ENCODE results near the gene STEAP2.
"Not testable (repeated sequence)": the region's sequence is repeated elsewhere in the genome, so short reads cannot be mapped to it uniquely, and the experiment has no call there.

The STEAP2 gene

GRCh38 chr7:90238022-90238421 lies 26.5 kb downstream of the STEAP2 start:
- DNase-seq (ENCODE audit: low spot score) = no peak

- DNase-seq (ENCODE audit: low spot score) = no peak
Observed at GRCh38 chr7:90238583-90238982, 27.0 kb downstream of the STEAP2 start.

GRCh38 chr7:90239050-90239449 lies 27.5 kb downstream of the STEAP2 start:
- DNase-seq (ENCODE audit: low spot score) = no peak

DNA sequence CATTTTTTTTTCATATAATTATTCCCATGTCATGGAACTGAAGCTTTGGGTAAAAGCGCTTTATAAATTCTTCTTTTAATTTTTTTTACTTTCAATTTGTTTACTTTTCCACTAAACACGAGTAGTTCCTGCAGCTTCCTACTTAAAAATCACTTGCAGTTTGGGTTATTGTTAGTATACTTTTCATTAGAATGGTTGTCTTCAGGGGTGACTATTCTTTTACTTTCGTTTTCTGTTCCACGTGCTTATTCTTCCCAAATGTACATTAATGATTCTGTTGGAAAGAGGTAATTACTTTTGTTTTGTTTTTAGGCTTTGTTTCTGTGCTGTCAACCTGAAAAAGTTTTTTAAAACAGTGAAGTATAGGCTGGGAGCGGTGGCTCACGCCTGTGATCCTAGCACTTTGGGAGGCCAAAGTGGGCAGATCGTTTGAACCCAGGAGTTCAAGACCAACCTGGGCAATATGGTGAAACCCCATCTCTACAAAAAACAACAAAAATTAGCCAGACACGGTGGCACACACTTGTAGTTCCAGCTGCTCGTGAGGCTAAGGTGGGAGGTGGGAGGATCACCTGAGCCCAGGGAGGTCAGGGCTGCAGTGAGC lies 28.2 kb downstream of the STEAP2 start:
- no peak for DNase-seq (ENCODE audit: low spot score)

DNA sequence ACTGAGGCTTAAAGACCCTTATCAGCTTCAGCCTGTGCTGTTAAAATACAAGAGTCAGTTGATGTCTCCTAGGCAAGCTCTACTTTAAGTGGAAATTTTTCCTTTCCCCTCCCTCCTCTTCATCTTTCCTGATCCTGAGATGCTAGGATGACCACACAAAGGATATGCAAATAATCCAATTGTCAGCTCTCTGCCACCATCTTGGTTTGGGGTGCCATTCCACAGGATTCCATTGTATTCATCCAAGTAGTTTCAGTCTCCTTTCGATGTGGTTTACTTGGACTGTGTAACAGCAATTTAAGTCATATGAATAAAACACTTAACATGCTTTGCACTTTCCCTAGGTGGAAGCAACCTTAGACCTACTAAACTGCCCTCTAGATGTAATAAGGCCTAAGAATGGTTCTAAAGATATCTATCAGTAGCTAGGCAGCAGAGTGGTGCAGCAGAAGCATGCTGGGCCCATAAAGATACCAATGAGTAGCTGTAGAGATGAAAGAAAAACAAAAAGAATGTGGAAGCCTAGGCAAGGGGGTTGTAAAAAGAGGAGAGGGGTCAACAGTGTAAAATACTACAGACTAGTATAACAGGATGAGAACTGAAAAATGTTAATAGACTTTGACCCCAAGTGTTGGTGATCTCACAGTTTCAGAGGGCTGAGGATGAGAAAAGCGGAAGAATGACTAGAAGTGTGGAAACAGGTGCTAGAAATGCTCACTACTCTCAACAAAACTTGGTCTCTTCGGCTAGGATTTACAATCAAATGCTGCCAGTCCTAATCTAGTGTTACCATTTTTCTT lies 31.0 kb downstream of the STEAP2 start:
- DNase-seq (ENCODE audit: low spot score) = no peak

DNA sequence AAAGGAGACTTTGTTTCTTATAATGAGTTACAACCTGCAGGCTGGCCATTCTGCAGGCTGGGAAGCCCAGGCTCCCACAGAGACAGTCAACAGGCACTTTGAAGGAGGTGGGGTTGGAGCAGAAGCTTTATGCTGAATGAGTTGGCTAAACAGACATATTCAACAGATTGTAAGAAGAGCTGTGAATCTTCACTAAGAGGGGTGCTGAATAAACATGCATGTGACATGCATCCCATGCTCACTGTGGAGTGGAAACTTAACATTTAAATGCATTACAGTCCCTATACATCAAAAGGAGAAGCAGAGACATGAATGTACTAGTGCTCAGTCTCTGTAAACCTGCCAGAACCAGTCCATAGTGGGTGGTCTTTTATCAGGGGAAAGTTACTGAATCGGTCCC lies 32.0 kb downstream of the STEAP2 start:
- DNase-seq (ENCODE audit: low spot score) = no peak

GRCh38 chr7:90244565-90244908 lies 33.0 kb downstream of the STEAP2 start:
- DNase-seq (ENCODE audit: low spot score) = no peak

DNA sequence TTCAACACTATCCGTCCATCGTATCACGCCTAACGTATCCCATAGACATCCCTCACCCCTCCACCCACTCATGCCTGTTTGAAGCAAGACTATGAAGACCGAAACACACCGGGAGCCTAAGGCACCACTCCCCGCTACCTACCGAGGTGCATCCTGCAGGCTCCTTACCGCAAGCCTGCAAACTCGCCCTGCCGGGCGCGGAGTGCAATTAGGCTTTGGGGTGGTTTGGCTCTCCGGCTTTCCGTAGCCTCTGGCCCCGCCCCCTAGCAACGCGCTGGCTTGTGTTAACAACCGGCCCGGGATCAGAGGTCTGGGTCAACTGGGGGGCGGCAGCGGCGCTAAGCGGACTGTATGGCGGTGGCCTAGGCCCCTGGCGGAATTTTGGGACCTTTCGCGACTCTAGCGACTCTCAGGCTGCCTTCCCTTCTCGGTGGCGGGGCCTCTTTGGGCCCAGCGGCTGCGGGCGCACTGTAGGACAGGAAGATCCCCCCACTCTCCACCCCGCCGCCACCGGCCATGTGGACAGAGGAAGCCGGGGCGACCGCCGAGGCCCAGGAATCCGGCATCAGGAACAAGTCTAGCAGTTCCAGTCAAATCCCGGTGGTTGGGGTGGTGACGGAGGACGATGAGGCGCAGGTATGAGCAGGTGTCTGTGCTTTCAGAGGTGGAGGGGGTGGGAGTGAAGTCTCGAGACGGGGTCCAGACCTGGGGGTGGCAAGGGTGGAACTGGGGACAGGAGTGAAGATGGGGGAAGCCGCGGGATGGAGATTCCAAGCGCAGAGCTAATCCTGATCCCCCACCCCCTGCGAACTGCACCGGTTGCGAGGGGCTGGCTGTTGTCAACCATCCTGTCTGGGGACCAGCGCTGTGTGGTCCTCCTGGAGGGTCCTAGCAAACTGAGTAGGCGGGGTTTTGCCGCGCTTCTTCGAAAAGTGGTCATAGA lies 33.6 kb downstream of the STEAP2 start, which contains the start of gene CFAP69:
Gene CFAP69, plus strand, starts transcription at position 266 of the 943 bp plus-strand sequence. Its CDS starts 251 bp downstream, at position 517.
- DNase-seq (ENCODE audit: low spot score) = peak; percentile 48

- DNase-seq (ENCODE audit: low spot score) = no peak
Observed at GRCh38 chr7:90246171-90246570, 34.6 kb downstream of the STEAP2 start.

DNA sequence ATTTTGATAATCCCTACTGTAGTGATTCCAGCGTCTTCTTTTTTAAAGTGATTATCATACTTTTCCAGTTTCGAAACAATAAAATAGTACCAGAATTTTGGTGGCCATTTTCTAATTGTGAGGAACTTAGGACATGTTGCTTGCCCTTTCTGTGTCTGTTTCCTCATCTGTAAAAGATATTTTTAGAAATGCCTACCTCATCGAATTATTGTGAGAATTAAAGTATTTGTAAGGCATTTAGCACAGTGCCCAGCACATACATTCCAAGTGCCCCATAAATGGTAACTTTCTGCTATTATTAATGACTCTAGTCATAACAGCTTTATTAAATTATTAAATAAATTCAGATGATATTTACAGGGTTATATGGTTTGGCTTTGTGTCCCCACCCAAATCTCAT lies 37.2 kb downstream of the STEAP2 start:
- no peak for DNase-seq (ENCODE audit: low spot score)

GRCh38 chr7:90250601-90251303 lies 39.2 kb downstream of the STEAP2 start:
- DNase-seq (ENCODE audit: low spot score) = no peak

GRCh38 chr7:90251304-90251635 lies 39.7 kb downstream of the STEAP2 start:
- DNase-seq (ENCODE audit: low spot score) = no peak

DNA sequence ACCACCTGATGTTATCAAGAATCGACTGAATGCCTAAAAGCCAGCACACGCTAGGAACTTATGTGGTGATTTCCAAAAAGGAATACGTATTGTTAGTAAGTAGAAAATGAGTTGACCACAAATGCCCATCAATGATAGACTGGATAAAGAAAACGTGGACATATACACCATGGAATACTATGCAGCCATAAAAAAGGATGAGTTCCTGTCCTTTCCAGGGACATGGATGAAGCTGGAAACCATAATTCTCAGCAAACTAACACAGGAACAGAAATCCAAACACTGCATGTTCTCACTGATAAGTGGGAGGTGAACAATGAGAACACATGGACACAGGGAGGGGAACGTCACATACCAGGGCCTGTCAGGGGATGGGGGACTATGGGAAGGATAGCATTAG lies 44.5 kb downstream of the STEAP2 start:
- not testable (repeated sequence) for DNase-seq (ENCODE audit: low spot score)

DNA sequence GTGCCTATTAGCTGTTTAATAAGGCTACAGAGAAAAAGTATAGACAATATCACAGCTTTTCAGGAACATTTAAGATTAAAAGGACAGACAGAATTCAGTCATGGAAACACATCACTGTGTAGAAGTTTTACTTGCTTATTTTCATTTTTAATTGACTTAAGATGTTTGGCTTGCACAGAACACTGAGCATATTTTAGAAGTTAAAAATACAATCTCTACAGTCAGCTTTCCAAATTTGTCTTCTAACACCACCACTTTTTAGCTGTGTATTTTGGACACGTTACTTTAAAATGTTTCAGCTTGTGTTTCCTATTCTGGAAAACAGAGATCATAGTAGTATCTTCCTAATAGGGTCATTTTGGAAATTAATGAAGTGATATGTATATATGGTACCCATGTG lies 45.2 kb downstream of the STEAP2 start:
- no peak for DNase-seq (ENCODE audit: low spot score)

GRCh38 chr7:90261441-90261840 lies 49.9 kb downstream of the STEAP2 start:
- DNase-seq (ENCODE audit: low spot score) = no peak

DNA sequence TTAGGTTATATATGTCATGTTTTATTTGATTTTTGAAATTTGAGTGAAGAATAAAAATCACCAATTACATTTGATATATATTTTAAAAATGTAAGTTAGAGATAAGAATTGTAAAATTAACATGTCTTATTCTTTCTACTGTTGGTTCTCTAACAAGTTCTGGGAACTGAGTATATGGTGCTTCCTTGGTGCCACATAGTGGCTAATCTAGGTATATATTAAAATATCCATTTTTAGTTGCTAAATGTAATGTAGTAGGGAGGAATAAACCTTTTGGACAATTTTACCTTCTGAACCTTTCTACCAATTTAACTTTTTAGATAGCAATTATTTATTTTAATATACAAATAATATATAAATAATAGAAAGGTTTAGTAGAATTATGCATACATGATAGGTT lies 50.9 kb downstream of the STEAP2 start:
- DNase-seq (ENCODE audit: low spot score) = no peak

GRCh38 chr7:90266808-90267207 lies 55.3 kb downstream of the STEAP2 start:
- DNase-seq (ENCODE audit: low spot score) = no peak

GRCh38 chr7:90267263-90267858 lies 55.8 kb downstream of the STEAP2 start:
- DNase-seq (ENCODE audit: low spot score) = no peak

GRCh38 chr7:90269163-90269562 lies 57.6 kb downstream of the STEAP2 start:
- DNase-seq (ENCODE audit: low spot score) = no peak

- DNase-seq (ENCODE audit: low spot score) = no peak
Observed at GRCh38 chr7:90270431-90271178, 59.1 kb downstream of the STEAP2 start.

- DNase-seq (ENCODE audit: low spot score) = no peak
Observed at GRCh38 chr7:90271753-90272152, 60.2 kb downstream of the STEAP2 start.

All from HuH-7.5 (cell line).